Measurements from ENCODE around the gene PHF13.

GRCh38 chr1:6627031-6627430 is 13.5 kb downstream of the PHF13 start:
- TF ChIP-seq POLR2A (IDR thresholded peaks at IDR 0.05) = no peak
- TF ChIP-seq, protein P1, sequence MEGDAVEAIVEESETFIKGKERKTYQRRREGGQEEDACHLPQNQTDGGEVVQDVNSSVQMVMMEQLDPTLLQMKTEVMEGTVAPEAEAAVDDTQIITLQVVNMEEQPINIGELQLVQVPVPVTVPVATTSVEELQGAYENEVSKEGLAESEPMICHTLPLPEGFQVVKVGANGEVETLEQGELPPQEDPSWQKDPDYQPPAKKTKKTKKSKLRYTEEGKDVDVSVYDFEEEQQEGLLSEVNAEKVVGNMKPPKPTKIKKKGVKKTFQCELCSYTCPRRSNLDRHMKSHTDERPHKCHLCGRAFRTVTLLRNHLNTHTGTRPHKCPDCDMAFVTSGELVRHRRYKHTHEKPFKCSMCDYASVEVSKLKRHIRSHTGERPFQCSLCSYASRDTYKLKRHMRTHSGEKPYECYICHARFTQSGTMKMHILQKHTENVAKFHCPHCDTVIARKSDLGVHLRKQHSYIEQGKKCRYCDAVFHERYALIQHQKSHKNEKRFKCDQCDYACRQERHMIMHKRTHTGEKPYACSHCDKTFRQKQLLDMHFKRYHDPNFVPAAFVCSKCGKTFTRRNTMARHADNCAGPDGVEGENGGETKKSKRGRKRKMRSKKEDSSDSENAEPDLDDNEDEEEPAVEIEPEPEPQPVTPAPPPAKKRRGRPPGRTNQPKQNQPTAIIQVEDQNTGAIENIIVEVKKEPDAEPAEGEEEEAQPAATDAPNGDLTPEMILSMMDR (IDR thresholded peaks at IDR 0.05) = no peak

All from heart left ventricle (tissue), 13 donors.